Stimulated activated effector memory CD8-positive, alpha-beta T cell treated with anti-CD3 and anti-CD28 coated beads, Interleukin-12 subunit alpha, Interleukin-12 subunit beta, amount 100 ng/mL, for 72 hours (primary cell): ENCODE measurements around the gene MTG2.

Source experiments
- ATAC-seq: fragments of 150-1000 bp; cut with Tn5 transposase; 2 replicates; pipeline ENCODE4 v1.10.0; 2021
- DNase-seq, 2 donors: peaks; one replicate each; pipeline ENCODE4 v3.0.0; 2021 to 2022; ENCODE audit warnings: low spot score in 2 of 2
- H3K27ac Mint-ChIP-seq: one replicate; pipeline ENCODE4 v1.8.0; 2022; ENCODE audit warnings: mild to moderate bottlenecking, mixed read lengths
- H3K36me3 Mint-ChIP-seq: one replicate; pipeline ENCODE4 v1.8.0; 2022; ENCODE audit warnings: mild to moderate bottlenecking, mixed read lengths
- H3K4me1 Mint-ChIP-seq: one replicate; pipeline ENCODE4 v1.8.0; 2022; ENCODE audit warnings: mixed read lengths
- H3K4me3 Mint-ChIP-seq: one replicate; pipeline ENCODE4 v1.8.0; 2022; ENCODE audit warnings: mild to moderate bottlenecking, mixed read lengths
- H3K9me3 Mint-ChIP-seq: one replicate; pipeline ENCODE4 v1.8.0; 2022; ENCODE audit warnings: mixed read lengths

MTG2 gene

DNA sequence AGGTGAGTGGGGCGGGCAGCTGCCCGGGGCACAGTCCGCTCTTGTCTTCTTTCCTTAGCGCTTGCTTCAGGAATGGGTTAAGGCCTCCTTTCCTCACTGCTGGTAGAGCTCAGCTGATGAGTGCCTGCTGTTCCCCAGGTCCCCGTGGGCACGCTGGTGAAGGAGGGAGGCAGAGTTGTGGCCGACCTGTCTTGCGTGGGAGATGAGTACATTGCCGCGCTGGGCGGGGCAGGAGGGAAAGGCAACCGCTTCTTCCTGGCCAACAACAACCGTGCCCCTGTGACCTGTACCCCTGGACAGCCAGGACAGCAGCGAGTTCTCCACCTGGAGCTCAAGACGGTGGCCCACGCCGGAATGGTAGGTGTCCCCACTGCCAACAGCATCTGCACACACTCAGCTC is 15.7 kb downstream of the MTG2 start:
- no peak for ATAC-seq
- Mint-ChIP-seq H3K4me1 (peaks cover 5% of the 10 kb centered on the region), H3K4me3 (no peak overlapping the region), H3K36me3 (peaks cover 94% of the 10 kb centered on the region), H3K9me3 (no peaks in the 10 kb centered on the region), H3K27ac (no peak overlapping the region)
- no peak for DNase-seq

DNA sequence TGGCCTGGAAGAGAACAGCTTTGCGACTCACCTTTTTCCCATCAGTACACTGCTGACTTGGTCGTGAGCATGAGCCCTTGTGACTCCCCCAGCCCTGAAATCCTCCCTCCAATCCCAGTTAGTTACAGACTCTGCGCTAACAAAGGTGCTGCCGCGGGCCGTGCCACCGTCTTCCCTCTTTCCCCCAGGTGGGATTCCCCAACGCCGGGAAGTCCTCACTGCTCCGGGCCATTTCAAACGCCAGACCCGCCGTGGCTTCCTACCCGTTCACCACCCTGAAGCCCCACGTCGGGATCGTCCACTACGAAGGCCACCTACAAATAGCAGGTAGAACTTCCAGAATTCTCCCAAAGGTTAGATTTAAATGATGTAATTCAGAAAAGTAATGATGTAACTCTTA is 16.1 kb downstream of the MTG2 start:
- no peak overlapping the region for H3K27ac Mint-ChIP-seq
- H3K4me3 Mint-ChIP-seq, result no peak overlapping the region
- H3K9me3 Mint-ChIP-seq, result no peaks in the 10 kb centered on the region
- peaks cover 5% of the 10 kb centered on the region for H3K4me1 Mint-ChIP-seq
- DNase-seq (no peak), ATAC-seq (no peak)
- peaks cover 92% of the 10 kb centered on the region for H3K36me3 Mint-ChIP-seq

DNA sequence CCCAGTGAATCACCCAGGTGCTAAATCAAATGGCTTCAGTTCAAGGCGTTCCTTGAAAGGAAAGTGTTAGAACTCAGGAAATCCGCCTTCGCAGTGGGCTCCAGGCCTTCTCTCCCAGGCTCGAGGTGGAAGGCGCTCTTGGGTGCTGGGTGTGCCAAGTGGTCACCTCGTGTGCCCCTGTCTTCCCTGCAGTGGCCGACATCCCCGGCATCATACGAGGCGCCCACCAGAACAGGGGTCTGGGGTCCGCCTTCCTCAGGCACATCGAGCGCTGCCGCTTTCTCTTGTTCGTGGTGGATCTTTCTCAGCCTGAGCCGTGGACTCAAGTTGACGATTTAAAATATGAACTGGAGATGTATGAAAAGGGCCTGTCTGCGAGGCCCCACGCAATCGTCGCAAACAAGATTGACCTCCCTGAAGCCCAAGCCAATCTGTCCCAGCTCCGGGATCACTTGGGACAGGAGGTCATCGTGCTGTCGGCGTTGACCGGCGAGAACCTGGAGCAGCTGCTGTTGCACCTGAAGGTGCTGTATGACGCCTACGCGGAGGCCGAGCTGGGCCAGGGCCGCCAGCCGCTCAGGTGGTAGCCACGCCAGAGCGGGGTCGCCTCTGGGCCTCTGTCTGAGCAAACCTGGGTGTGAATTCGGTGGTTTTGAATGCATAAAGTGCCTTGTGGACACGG is 17.8 kb downstream of the MTG2 start:
- ATAC-seq (no peak), DNase-seq (no peak)
- Mint-ChIP-seq H3K9me3 (no peaks in the 10 kb centered on the region), H3K27ac (no peak overlapping the region), H3K4me3 (no peak overlapping the region), H3K4me1 (peaks cover 2% of the 10 kb centered on the region), H3K36me3 (peaks cover 78% of the 10 kb centered on the region)

GRCh38 chr20:62201173-62202082 is 18.6 kb downstream of the MTG2 start:
- H3K4me1 Mint-ChIP-seq, result no peaks in the 10 kb centered on the region
- H3K27ac Mint-ChIP-seq, result no peak overlapping the region
- peaks cover 70% of the 10 kb centered on the region for H3K36me3 Mint-ChIP-seq
- H3K9me3 Mint-ChIP-seq, result no peaks in the 10 kb centered on the region
- ATAC-seq, result no peak
- no peak for DNase-seq
- H3K4me3 Mint-ChIP-seq, result no peak overlapping the region

GRCh38 chr20:62202083-62202395 is 19.2 kb downstream of the MTG2 start:
- Mint-ChIP-seq H3K9me3 (no peaks in the 10 kb centered on the region), H3K4me1 (no peaks in the 10 kb centered on the region), H3K36me3 (peaks cover 64% of the 10 kb centered on the region), H3K27ac (no peak overlapping the region), H3K4me3 (no peak overlapping the region)
- DNase-seq (no peak), ATAC-seq (no peak)

DNA sequence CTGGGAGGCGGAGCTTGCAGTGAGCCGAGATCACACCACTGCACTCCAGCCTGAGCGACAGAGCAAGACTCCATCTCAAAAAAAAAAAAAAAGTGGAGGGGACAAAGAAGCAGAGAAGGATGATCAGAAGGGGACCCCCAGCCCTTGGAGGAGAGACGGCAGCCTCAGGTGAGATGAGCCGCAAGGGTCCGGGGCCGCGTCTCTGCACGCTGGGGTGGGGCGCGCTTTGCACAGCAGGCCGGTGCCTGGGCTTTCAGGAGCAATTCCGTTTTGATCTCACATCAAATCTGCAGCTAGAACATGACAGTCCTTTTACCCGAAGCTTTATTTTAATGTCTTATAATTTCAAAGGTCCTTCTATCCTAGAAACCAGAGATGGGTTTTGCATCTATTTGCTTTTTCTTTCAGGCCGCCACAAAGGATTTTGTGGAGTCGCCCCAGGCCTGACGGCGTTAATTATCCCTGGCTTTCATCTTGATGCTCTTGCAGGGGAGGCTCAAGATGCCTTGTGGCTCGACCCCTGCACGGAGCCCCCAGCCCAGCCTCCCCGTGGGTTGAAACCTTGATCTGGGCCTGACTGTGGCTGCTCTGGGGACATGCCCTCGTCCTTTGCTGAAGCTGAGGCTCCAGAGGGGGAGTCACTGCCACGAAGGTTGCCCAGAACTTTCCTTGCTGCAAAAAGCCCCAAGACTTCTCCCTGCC is 20.0 kb downstream of the MTG2 start:
- H3K36me3 Mint-ChIP-seq, result peaks cover 56% of the 10 kb centered on the region
- H3K4me1 Mint-ChIP-seq, result no peaks in the 10 kb centered on the region
- no peak overlapping the region for H3K4me3 Mint-ChIP-seq
- DNase-seq, result no peak
- no peak for ATAC-seq
- H3K9me3 Mint-ChIP-seq, result no peaks in the 10 kb centered on the region
- no peak overlapping the region for H3K27ac Mint-ChIP-seq

GRCh38 chr20:62203378-62204030 is 20.7 kb downstream of the MTG2 start:
- H3K36me3 Mint-ChIP-seq, result peaks cover 49% of the 10 kb centered on the region
- no peaks in the 10 kb centered on the region for H3K9me3 Mint-ChIP-seq
- ATAC-seq, result no peak
- H3K27ac Mint-ChIP-seq, result no peak overlapping the region
- no peak overlapping the region for H3K4me3 Mint-ChIP-seq
- no peak for DNase-seq
- H3K4me1 Mint-ChIP-seq, result no peaks in the 10 kb centered on the region

- H3K36me3 Mint-ChIP-seq, result peaks cover 26% of the 10 kb centered on the region
- no peak overlapping the region for H3K27ac Mint-ChIP-seq
- ATAC-seq, result no peak
These were observed 23.0 kb downstream of the MTG2 start for GRCh38 chr20:62205618-62206387.

GRCh38 chr20:62206388-62206775 is 23.6 kb downstream of the MTG2 start:
- Mint-ChIP-seq H3K36me3 (peaks cover 20% of the 10 kb centered on the region), H3K4me3 (no peak overlapping the region), H3K9me3 (no peaks in the 10 kb centered on the region), H3K4me1 (no peaks in the 10 kb centered on the region), H3K27ac (no peak overlapping the region)
- ATAC-seq (no peak), DNase-seq (no peak)

More at GRCh38 chr20:62205618-62206387, 23.0 kb downstream of the MTG2 start:
- DNase-seq, result no peak
- no peaks in the 10 kb centered on the region for H3K9me3 Mint-ChIP-seq
- H3K4me1 Mint-ChIP-seq, result no peaks in the 10 kb centered on the region
- no peak overlapping the region for H3K4me3 Mint-ChIP-seq

GRCh38 chr20:62208061-62208794 is 25.4 kb downstream of the MTG2 start:
- DNase-seq, result no peak
- H3K27ac Mint-ChIP-seq, result no peak overlapping the region
- H3K4me3 Mint-ChIP-seq, result no peak overlapping the region
- H3K4me1 Mint-ChIP-seq, result no peaks in the 10 kb centered on the region
- peaks cover 5% of the 10 kb centered on the region for H3K36me3 Mint-ChIP-seq
- no peak for ATAC-seq
- H3K9me3 Mint-ChIP-seq, result no peaks in the 10 kb centered on the region

DNA sequence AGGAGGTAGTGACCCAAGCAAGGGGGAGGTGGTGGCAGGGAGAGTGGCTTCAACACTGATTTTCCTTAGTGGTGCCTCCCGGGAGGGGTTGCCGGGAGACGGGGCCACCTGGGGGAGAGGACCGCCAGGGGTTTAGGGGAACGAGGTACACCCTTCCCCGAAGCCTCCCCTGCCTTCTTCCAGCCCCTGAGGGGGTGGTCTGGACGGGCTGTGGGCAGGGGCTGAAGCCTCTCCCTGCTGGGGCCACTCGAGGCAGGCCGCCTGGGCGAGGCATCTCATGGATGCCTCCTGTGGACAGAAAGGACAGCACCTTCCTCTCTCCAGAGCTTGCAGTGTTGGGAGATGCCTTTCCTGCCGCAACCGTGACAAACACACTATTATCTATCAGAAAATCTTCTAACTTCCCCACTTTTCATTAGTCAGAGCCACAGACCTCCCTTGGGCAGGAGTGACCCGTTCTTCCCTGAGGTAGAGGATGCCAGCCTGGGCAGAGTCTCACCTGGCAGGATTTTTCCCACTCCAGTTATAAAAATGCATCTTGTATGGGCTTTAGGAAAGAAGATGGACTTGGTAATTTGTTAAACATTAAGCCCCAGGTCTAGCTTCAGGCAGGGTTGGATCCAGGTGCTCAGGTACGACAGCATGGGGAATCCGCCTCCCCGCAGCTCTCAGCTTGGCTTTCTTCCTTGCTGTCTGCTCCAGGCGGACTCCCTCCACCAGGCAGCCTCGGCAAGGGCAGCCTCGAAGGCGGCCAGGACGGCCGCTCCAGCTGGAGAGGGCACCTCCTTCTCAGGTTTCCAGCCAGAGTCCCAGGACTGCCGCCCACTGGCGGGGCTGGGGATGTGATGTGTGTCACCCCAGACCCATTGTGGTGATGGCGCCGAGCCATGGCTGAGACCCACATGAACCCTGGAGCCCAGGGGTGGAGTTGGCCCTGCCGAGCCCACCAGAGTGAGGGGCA is 26.2 kb downstream of the MTG2 start:
- ATAC-seq, result no peak

GRCh38 chr20:62209850-62210495 is 27.1 kb downstream of the MTG2 start:
- H3K36me3 Mint-ChIP-seq, result no peaks in the 10 kb centered on the region
- DNase-seq, result no peak
- no peaks in the 10 kb centered on the region for H3K9me3 Mint-ChIP-seq
- no peak for ATAC-seq
- H3K4me3 Mint-ChIP-seq, result no peak overlapping the region
- no peak overlapping the region for H3K27ac Mint-ChIP-seq
- H3K4me1 Mint-ChIP-seq, result no peaks in the 10 kb centered on the region

More for the DNA sequence above, 26.2 kb downstream of the MTG2 start:
- H3K4me1 Mint-ChIP-seq, result no peaks in the 10 kb centered on the region
- no peaks in the 10 kb centered on the region for H3K36me3 Mint-ChIP-seq
- H3K27ac Mint-ChIP-seq, result no peak overlapping the region
- no peak overlapping the region for H3K4me3 Mint-ChIP-seq
- no peaks in the 10 kb centered on the region for H3K9me3 Mint-ChIP-seq
- no peak for DNase-seq

DNA sequence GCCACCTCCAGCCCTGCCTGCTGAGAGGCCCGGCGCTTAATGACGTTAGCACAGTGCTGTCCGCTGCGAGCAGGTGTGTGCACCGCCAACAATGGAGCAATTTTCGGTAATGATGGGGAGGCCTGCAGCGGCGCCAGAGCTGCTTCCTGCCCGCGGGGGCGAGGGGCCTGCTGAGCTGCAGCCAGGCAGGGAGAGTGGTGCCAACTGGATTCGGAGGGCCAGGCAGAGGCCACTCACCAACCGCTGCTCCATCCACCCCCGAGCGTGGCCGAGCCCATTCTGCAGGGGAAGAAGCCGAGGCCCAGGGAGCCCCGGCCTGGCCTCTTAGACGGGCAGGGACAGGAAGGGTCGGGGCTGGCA is 27.6 kb downstream of the MTG2 start:
- no peak overlapping the region for H3K27ac Mint-ChIP-seq
- no peak for ATAC-seq
- no peaks in the 10 kb centered on the region for H3K4me1 Mint-ChIP-seq
- H3K36me3 Mint-ChIP-seq, result no peaks in the 10 kb centered on the region
- no peak for DNase-seq
- no peak overlapping the region for H3K4me3 Mint-ChIP-seq
- no peaks in the 10 kb centered on the region for H3K9me3 Mint-ChIP-seq
